A673 (cell line): ENCODE results near the gene ICAM5.

ENCODE experiments used
- EZH2 ChIP-seq: fragments of 200-600 bp; sonication (generic); IDR thresholded peaks from 2 replicates; pipeline ENCODE4 v1.6.1; 2017; ENCODE audit warnings: borderline replicate concordance, low read depth, mild to moderate bottlenecking, mixed read lengths, antibody characterized with exemption, low read length; ENCODE audit not compliant: poor library complexity, severe bottlenecking
- TF ChIP-seq, protein P1 (sequence below): fragments of 300-800, 200-600 bp; sonication (generic); conservative IDR thresholded peaks from 2 replicates; pipeline ENCODE4 v1.5.1; 2017; ENCODE audit warnings: low read depth, mild to moderate bottlenecking, antibody characterized with exemption, low read length, moderate library complexity, mixed read lengths

DNA sequence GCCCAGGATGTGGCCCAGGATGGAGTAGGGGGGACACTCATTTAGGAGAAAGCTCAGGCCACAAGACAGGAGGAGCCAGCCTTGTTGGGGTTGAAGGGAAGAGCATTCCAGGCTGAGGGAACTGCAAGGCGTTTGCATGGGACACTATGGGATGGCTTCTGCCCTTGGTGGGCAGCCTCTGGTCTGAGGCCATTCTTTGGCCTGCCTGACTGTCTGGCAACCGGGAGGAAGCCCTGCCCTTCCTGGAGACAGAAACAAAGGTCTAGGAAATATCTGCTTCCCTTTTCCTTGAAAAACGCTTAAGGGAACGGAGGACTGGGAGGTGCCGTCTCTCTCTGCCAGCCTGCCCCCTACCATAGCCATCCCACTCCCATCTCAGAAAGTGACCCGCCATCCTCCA lies 21.7 kb upstream of the ICAM5 start:
- TF ChIP-seq, protein P1, sequence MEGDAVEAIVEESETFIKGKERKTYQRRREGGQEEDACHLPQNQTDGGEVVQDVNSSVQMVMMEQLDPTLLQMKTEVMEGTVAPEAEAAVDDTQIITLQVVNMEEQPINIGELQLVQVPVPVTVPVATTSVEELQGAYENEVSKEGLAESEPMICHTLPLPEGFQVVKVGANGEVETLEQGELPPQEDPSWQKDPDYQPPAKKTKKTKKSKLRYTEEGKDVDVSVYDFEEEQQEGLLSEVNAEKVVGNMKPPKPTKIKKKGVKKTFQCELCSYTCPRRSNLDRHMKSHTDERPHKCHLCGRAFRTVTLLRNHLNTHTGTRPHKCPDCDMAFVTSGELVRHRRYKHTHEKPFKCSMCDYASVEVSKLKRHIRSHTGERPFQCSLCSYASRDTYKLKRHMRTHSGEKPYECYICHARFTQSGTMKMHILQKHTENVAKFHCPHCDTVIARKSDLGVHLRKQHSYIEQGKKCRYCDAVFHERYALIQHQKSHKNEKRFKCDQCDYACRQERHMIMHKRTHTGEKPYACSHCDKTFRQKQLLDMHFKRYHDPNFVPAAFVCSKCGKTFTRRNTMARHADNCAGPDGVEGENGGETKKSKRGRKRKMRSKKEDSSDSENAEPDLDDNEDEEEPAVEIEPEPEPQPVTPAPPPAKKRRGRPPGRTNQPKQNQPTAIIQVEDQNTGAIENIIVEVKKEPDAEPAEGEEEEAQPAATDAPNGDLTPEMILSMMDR: no peak
- TF ChIP-seq EZH2: no peak
